HepG2 (cell line): ENCODE data around the gene KIF20A. TPM values are rescaled to one million over a fixed set of nuclear protein-coding genes. Genes with fewer than 3 reads are reported as not detected.

Experiments
- ATAC-seq: fragments of 200-7000 bp; cut with Tn5 transposase; 3 replicates; pipeline ENCODE4 v1.9.1; 2020; ENCODE audit warnings: mild to moderate bottlenecking, moderate library complexity
- BruUV-seq: library from RNA; stranded (reverse); fragments of 400-500 nt; replicated peaks from 2 replicates; lab custom pipeline; 2021; lab: Mats Ljungman, UMichigan
- CTCF ChIA-PET: fragments of 300-600 bp; formaldehyde crosslinking; extraction: SDS; loops from one replicate; lab custom pipeline; 2021; ENCODE audit warnings: low total read pairs, inconsistent platforms, low intra/inter-chr PET ratio; lab: Yijun Ruan, JAX
- POLR2A ChIA-PET: fragments of 350-600 bp; sonication (Branson Sonifier 250); formaldehyde crosslinking; loops from one replicate; lab custom pipeline; 2020; ENCODE audit warnings: antibody characterized with exemption, inconsistent platforms; lab: Yijun Ruan, JAX
- DNase-seq: peaks from one replicate; pipeline ENCODE4 v3.0.0-alpha.2; 2015; ENCODE audit warnings: low spot score
- FAIRE-seq: peaks from 3 replicates; lab custom pipeline; 2011; peaks lifted over from hg19 to GRCh38; lab: Jason Lieb, UNC
- H2AFZ ChIP-seq: one replicate; pipeline ENCODE4 v1.6.1; 2011; ENCODE audit warnings: low read length, inconsistent platforms
- H3K27ac ChIP-seq: fragments of 300-600 bp; 3 replicates; pipeline ENCODE4 v1.8.0; 2011; ENCODE audit warnings: mixed run types, mild to moderate bottlenecking, mixed read lengths, low read length, inconsistent platforms; ENCODE audit not compliant: insufficient read depth; ENCODE audit errors: extremely low read length
- H3K27me3 ChIP-seq, 2 experiments: fragments of 200-600 bp in 1 of 2; 2 replicates in 1 of 2; 3 replicates in 1 of 2; pipeline versions ENCODE4 v1.6.0 to v1.8.0; 2011; ENCODE audit warnings: low read length in 2 of 2, mild to moderate bottlenecking in 2 of 2, moderate library complexity in 2 of 2, inconsistent platforms in 1 of 2; ENCODE audit not compliant: insufficient read depth in 2 of 2, control insufficient read depth in 1 of 2
- H3K36me3 ChIP-seq, 2 experiments: fragments of 200-600 bp in 1 of 2; replicated peaks in 1 of 2; 2 replicates in 1 of 2; 3 replicates in 1 of 2; pipeline versions ENCODE4 v1.5.1 to v1.8.0; 2011; ENCODE audit warnings: low read length in 2 of 2, inconsistent platforms in 1 of 2; ENCODE audit not compliant: insufficient read depth in 2 of 2, control insufficient read depth in 1 of 2
- H3K4me1 ChIP-seq: 2 replicates; pipeline ENCODE4 v1.5.1; 2012; ENCODE audit warnings: low read length, inconsistent platforms; ENCODE audit not compliant: insufficient read depth
- H3K4me2 ChIP-seq: 2 replicates; pipeline ENCODE4 v1.6.0; 2011; ENCODE audit warnings: low read depth, low read length, inconsistent platforms
- H3K4me3 ChIP-seq, 3 experiments: fragments of 200-600 bp in 1 of 3; sonication (generic), shearing (Covaris generic) in 1 of 3; replicated peaks in 1 of 3; 2 replicates each; pipeline ENCODE4 v1.5.1; 2011 to 2016; ENCODE audit warnings: low read length in 3 of 3, inconsistent platforms in 2 of 3, low read depth in 2 of 3, mild to moderate bottlenecking in 2 of 3, control low read depth in 1 of 3, mixed read lengths in 1 of 3; ENCODE audit not compliant: insufficient read depth in 1 of 3
- H3K79me2 ChIP-seq: one replicate; pipeline ENCODE4 v1.6.1; 2011; ENCODE audit warnings: low read length, inconsistent platforms; ENCODE audit not compliant: insufficient read depth
- H3K9ac ChIP-seq: 2 replicates; pipeline ENCODE4 v1.6.0; 2011; ENCODE audit warnings: mild to moderate bottlenecking, low read depth, low read length, inconsistent platforms; ENCODE audit not compliant: insufficient read depth
- H3K9me3 ChIP-seq: 2 replicates; pipeline ENCODE4 v1.5.1; 2012; ENCODE audit warnings: mild to moderate bottlenecking, low read length
- H4K20me1 ChIP-seq: 2 replicates; pipeline ENCODE4 v1.6.0; 2011; ENCODE audit warnings: inconsistent platforms, mild to moderate bottlenecking, low read length, moderate library complexity; ENCODE audit not compliant: insufficient read depth
- CEBPB ChIP-seq: IDR thresholded peaks from 2 replicates; pipeline ENCODE4 v1.6.1; 2011; ENCODE audit warnings: low read depth, low read length, improper control_type of control experiment, borderline replicate concordance
- ELF1 ChIP-seq: sonication (generic); formaldehyde crosslinking; IDR thresholded peaks from 2 replicates; pipeline ENCODE4 v1.4.0; 2020; ENCODE audit warnings: missing genetic modification reagents
- HHEX ChIP-seq: IDR thresholded peaks from 2 replicates; pipeline ENCODE4 v1.6.1; 2016; ENCODE audit warnings: control low read depth
- HNRNPL ChIP-seq: fragments of 200-400 bp; formaldehyde crosslinking; IDR thresholded peaks from 2 replicates; pipeline ENCODE4 v1.6.1; 2017; ENCODE audit warnings: mild to moderate bottlenecking, low read depth, low read length
- WGBS: methylation state at CpG from one replicate; pipeline ENCODE4 v1.1.6; 2017; ENCODE audit warnings: low lambda C conversion rate; 5-methylcytosine and 5-hydroxymethylcytosine counted together
- in situ Hi-C: cut with HindIII; loops from 2 replicates; pipeline ENCODE4 v1.10.0; 2017; ENCODE audit warnings: low pct_unique_long_range_greater_than_20kb; ENCODE audit not compliant: extremely low pct_ligation_motif_present
- intact Hi-C: fragments of 100-400 bp; cut with micrococcal nuclease; formaldehyde crosslinking; loops from one replicate; pipeline ENCODE4 v1.10.0; 2022; ENCODE audit not compliant: unreplicated experiment
- polyA plus RNA-seq, 8 experiments: library from polyadenylated mRNA; depleted of rRNA in 3 of 8; stranded (reverse) in 7 of 8; unstranded in 1 of 8; fragments of >200 nt; fragmentation: Illumina TruSeq in 4 of 8; extraction: Trizol in 4 of 8; gene quantifications; 2 replicates each; pipeline versions ENCODE4 v1.2.1 to v1.2.3, GENCODE V29; 2011 to 2016; ENCODE audit warnings: low read depth in 4 of 8, missing spikeins in 1 of 8, mixed read lengths in 1 of 8; ENCODE audit not compliant: insufficient read depth in 1 of 8
- total RNA-seq, 5 experiments: library from RNA; depleted of rRNA; stranded (reverse); fragments of >200 nt; fragmentation: Illumina TruSeq; extraction: Trizol; gene quantifications; 2 replicates each; pipeline ENCODE4 v1.2.3, GENCODE V29; 2016; ENCODE audit warnings: low read depth in 1 of 5
- TF ChIP-seq, protein P1 (sequence below): sonication (generic); formaldehyde crosslinking; IDR thresholded peaks from 2 replicates; pipeline ENCODE4 v1.8.1; 2022; ENCODE audit warnings: low read depth, mild to moderate bottlenecking, missing genetic modification reagents
- TF ChIP-seq, protein P2 (sequence below): sonication (generic); formaldehyde crosslinking; IDR thresholded peaks from 2 replicates; pipeline ENCODE4 v1.5.0; 2020; ENCODE audit warnings: missing genetic modification reagents, mild to moderate bottlenecking, borderline replicate concordance
- TF ChIP-seq, protein P3 (sequence below): IDR thresholded peaks from 2 replicates; pipeline ENCODE4 v1.6.1; 2018; ENCODE audit warnings: missing genetic modification reagents
- TF ChIP-seq, protein P4 (sequence below): sonication (generic); formaldehyde crosslinking; IDR thresholded peaks from 2 replicates; pipeline ENCODE4 v1.5.1; 2020; ENCODE audit warnings: missing genetic modification reagents, mild to moderate bottlenecking, borderline replicate concordance

The KIF20A gene
- total and polyA plus RNA-seq, 2 of the 13 experiments (the other 11 are each of a cell fraction or from before 2014, with no cell fraction given): 17.1 to 66.8 TPM

DNA sequence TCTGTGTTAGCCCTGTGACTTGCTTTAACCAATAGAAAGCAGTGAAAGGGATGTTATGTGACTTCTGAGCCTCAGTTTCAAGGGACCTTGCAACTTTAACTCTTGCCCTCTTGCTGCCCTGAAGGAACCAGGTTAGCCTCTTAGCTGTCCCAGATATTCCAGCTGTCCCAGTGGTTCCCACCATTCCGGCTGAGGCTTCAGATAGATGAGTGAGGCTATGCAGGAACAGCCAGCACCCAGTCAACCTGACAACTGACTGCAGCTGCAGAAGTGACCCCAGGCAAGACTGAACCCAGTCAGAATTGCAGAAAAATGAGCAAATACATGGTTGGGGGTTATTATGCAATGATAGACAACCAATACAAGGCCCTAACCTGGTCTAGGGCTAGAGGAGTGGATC lies 44.6 kb downstream of the KIF20A start:
- in situ Hi-C loops (loop anchor here (5.0 kb wide), 1 partner anchor 49 kb away; the partner anchor contains the start of gene GFRA3), intact Hi-C loops (no loop called here)
- TF ChIP-seq, protein P1, sequence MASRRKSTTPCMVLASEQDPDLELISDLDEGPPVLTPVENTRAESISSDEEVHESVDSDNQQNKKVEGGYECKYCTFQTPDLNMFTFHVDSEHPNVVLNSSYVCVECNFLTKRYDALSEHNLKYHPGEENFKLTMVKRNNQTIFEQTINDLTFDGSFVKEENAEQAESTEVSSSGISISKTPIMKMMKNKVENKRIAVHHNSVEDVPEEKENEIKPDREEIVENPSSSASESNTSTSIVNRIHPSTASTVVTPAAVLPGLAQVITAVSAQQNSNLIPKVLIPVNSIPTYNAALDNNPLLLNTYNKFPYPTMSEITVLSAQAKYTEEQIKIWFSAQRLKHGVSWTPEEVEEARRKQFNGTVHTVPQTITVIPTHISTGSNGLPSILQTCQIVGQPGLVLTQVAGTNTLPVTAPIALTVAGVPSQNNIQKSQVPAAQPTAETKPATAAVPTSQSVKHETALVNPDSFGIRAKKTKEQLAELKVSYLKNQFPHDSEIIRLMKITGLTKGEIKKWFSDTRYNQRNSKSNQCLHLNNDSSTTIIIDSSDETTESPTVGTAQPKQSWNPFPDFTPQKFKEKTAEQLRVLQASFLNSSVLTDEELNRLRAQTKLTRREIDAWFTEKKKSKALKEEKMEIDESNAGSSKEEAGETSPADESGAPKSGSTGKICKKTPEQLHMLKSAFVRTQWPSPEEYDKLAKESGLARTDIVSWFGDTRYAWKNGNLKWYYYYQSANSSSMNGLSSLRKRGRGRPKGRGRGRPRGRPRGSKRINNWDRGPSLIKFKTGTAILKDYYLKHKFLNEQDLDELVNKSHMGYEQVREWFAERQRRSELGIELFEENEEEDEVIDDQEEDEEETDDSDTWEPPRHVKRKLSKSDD (CRISPR knock-in tag): no peak
- TF ChIP-seq, protein P2, sequence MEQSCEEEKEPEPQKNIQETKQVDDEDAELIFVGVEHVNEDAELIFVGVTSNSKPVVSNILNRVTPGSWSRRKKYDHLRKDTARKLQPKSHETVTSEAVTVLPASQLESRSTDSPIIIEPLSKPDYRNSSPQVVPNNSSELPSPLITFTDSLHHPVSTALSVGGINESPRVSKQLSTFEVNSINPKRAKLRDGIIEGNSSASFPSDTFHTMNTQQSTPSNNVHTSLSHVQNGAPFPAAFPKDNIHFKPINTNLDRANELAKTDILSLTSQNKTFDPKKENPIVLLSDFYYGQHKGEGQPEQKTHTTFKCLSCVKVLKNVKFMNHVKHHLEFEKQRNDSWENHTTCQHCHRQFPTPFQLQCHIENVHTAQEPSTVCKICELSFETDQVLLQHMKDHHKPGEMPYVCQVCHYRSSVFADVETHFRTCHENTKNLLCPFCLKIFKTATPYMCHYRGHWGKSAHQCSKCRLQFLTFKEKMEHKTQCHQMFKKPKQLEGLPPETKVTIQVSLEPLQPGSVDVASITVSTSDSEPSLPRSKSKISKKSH (CRISPR knock-in tag): no peak
- TF ChIP-seq, protein P3, sequence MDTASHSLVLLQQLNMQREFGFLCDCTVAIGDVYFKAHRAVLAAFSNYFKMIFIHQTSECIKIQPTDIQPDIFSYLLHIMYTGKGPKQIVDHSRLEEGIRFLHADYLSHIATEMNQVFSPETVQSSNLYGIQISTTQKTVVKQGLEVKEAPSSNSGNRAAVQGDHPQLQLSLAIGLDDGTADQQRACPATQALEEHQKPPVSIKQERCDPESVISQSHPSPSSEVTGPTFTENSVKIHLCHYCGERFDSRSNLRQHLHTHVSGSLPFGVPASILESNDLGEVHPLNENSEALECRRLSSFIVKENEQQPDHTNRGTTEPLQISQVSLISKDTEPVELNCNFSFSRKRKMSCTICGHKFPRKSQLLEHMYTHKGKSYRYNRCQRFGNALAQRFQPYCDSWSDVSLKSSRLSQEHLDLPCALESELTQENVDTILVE (CRISPR knock-in tag): no peak
- TF ChIP-seq ELF1 (CRISPR knock-in tag) (no peak), CEBPB (no peak), HNRNPL (no peak), HHEX (CRISPR knock-in tag) (no peak)
- TF ChIP-seq, protein P4, sequence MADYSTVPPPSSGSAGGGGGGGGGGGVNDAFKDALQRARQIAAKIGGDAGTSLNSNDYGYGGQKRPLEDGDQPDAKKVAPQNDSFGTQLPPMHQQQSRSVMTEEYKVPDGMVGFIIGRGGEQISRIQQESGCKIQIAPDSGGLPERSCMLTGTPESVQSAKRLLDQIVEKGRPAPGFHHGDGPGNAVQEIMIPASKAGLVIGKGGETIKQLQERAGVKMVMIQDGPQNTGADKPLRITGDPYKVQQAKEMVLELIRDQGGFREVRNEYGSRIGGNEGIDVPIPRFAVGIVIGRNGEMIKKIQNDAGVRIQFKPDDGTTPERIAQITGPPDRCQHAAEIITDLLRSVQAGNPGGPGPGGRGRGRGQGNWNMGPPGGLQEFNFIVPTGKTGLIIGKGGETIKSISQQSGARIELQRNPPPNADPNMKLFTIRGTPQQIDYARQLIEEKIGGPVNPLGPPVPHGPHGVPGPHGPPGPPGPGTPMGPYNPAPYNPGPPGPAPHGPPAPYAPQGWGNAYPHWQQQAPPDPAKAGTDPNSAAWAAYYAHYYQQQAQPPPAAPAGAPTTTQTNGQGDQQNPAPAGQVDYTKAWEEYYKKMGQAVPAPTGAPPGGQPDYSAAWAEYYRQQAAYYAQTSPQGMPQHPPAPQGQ: no peak
- Histone ChIP-seq H3K27ac (no peak overlapping the region), H3K9ac (no peak overlapping the region), H3K79me2 (no peaks in the 10 kb centered on the region), H3K9me3 (peaks cover 17% of the 10 kb centered on the region; the same call in 1 of the 2 replicates), H3K36me3 (no peaks in the 10 kb centered on the region), H3K4me1 (peaks cover 20% of the 10 kb centered on the region), H4K20me1 (no peaks in the 10 kb centered on the region), H3K27me3 (no peaks in the 10 kb centered on the region), H3K4me2 (peak overlapping the region; percentile 78), H3K4me3 (peak overlapping the region in 1 of 3 experiments; percentile 17; a peak in 1 of 6 replicates), H2AFZ (no peak overlapping the region)
- 22% methylated on average over 1 of the region's 1 CpG for WGBS
- DNase-seq (no peak), ATAC-seq (peak; percentile 34), FAIRE-seq (no peak)
- POLR2A ChIA-PET: interaction anchor here (0.7 kb wide), 1 partner anchor 115 kb away, joined by 3 read pairs; the partner anchor contains the start of gene FAM53C
- no TSS peak for BruUV-seq
- CTCF ChIA-PET: interaction anchor here (0.9 to 2.6 kb wide), 3 partner anchors 53 to 129 kb away, joined by 3 to 33 read pairs (median 6); partner anchors contain the start of gene KDM3B
